Endothelial cell (in vitro differentiated cells): ENCODE measurements around the gene RCE1. TPM values are rescaled to one million over a fixed set of nuclear protein-coding genes. Genes with fewer than 3 reads are reported as not detected.

ENCODE experiments used
- DNase-seq: peaks from one replicate; pipeline ENCODE4 v3.0.0; 2021; ENCODE audit warnings: low spot score
- H3K27ac Mint-ChIP-seq: one replicate; pipeline ENCODE4 v1.8.0; 2021; ENCODE audit warnings: mixed read lengths, inconsistent platforms; ENCODE audit not compliant: unreplicated experiment
- H3K27me3 Mint-ChIP-seq: one replicate; pipeline ENCODE4 v1.8.0; 2021; ENCODE audit warnings: mild to moderate bottlenecking, moderate library complexity, mixed read lengths, inconsistent platforms; ENCODE audit not compliant: unreplicated experiment
- H3K36me3 Mint-ChIP-seq: one replicate; pipeline ENCODE4 v1.8.0; 2021; ENCODE audit warnings: mild to moderate bottlenecking, low read depth, mixed read lengths, inconsistent platforms; ENCODE audit not compliant: unreplicated experiment
- H3K4me1 Mint-ChIP-seq: one replicate; pipeline ENCODE4 v1.8.0; 2021; ENCODE audit warnings: mild to moderate bottlenecking, mixed read lengths, inconsistent platforms; ENCODE audit not compliant: unreplicated experiment
- H3K4me3 Mint-ChIP-seq: one replicate; pipeline ENCODE4 v1.8.0; 2021; ENCODE audit warnings: mild to moderate bottlenecking, mixed read lengths, inconsistent platforms; ENCODE audit not compliant: unreplicated experiment
- H3K9me3 Mint-ChIP-seq: one replicate; pipeline ENCODE4 v1.8.0; 2021; ENCODE audit warnings: mixed read lengths, inconsistent platforms; ENCODE audit not compliant: unreplicated experiment
- total RNA-seq: library from RNA; stranded (reverse); fragmentation: NEBNext Ultra II Directional; extraction: Animal tissue kit (Norgen Biotek cat#: 25700); gene quantifications from one replicate; pipeline ENCODE4 v1.2.1, GENCODE V29; 2021; ENCODE audit not compliant: unreplicated experiment
- TF ChIP-seq, protein P1 (sequence below): fragments of 200-600 bp; sonication (generic); IDR thresholded peaks from one replicate; pipeline ENCODE4 v1.5.0; 2021; ENCODE audit warnings: antibody characterized with exemption; ENCODE audit not compliant: unreplicated experiment

RCE1 gene
- total RNA-seq, 1 donor from 2014 or later = 25.2 TPM

GRCh38 chr11:66843776-66844495 lies 695 bp downstream of the RCE1 start:
- Mint-ChIP-seq H3K27ac (peak overlapping the region; percentile 91), H3K27me3 (peaks cover 24% of the 10 kb centered on the region), H3K36me3 (peaks cover 18% of the 10 kb centered on the region), H3K4me1 (peaks cover 19% of the 10 kb centered on the region), H3K9me3 (no peaks in the 10 kb centered on the region), H3K4me3 (peak overlapping the region; percentile 92)
- TF ChIP-seq, protein P1, sequence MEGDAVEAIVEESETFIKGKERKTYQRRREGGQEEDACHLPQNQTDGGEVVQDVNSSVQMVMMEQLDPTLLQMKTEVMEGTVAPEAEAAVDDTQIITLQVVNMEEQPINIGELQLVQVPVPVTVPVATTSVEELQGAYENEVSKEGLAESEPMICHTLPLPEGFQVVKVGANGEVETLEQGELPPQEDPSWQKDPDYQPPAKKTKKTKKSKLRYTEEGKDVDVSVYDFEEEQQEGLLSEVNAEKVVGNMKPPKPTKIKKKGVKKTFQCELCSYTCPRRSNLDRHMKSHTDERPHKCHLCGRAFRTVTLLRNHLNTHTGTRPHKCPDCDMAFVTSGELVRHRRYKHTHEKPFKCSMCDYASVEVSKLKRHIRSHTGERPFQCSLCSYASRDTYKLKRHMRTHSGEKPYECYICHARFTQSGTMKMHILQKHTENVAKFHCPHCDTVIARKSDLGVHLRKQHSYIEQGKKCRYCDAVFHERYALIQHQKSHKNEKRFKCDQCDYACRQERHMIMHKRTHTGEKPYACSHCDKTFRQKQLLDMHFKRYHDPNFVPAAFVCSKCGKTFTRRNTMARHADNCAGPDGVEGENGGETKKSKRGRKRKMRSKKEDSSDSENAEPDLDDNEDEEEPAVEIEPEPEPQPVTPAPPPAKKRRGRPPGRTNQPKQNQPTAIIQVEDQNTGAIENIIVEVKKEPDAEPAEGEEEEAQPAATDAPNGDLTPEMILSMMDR = no peak
- DNase-seq = no peak

GRCh38 chr11:66844496-66845142 lies 1.4 kb downstream of the RCE1 start:
- H3K36me3 Mint-ChIP-seq = peaks cover 18% of the 10 kb centered on the region
- H3K9me3 Mint-ChIP-seq = no peaks in the 10 kb centered on the region
- DNase-seq = no peak
- H3K4me3 Mint-ChIP-seq = peak overlapping the region; percentile 92
- H3K4me1 Mint-ChIP-seq = peaks cover 19% of the 10 kb centered on the region
- H3K27ac Mint-ChIP-seq = peak overlapping the region; percentile 91
- H3K27me3 Mint-ChIP-seq = peaks cover 24% of the 10 kb centered on the region
- TF ChIP-seq, protein P1 = no peak

GRCh38 chr11:66845143-66845875 lies 2.1 kb downstream of the RCE1 start:
- no peak for DNase-seq
- Mint-ChIP-seq H3K27ac (no peak overlapping the region), H3K27me3 (peaks cover 27% of the 10 kb centered on the region), H3K36me3 (peaks cover 16% of the 10 kb centered on the region), H3K9me3 (no peaks in the 10 kb centered on the region), H3K4me1 (peaks cover 19% of the 10 kb centered on the region), H3K4me3 (peak overlapping the region; percentile 57)
- TF ChIP-seq, protein P1 = no peak

- Mint-ChIP-seq H3K27me3 (peaks cover 22% of the 10 kb centered on the region), H3K27ac (no peak overlapping the region), H3K36me3 (peaks cover 10% of the 10 kb centered on the region), H3K4me3 (no peak overlapping the region), H3K9me3 (no peaks in the 10 kb centered on the region), H3K4me1 (peaks cover 17% of the 10 kb centered on the region)
- TF ChIP-seq, protein P1 = no peak
- DNase-seq = no peak
Observed at GRCh38 chr11:66845876-66846212, 2.6 kb downstream of the RCE1 start.
